Keratinocyte (primary cell): ENCODE measurements around the gene C2CD3. TPM values are rescaled to one million over a fixed set of nuclear protein-coding genes. Genes with fewer than 3 reads are reported as not detected.

Experiments used
- DNase-seq: peaks from one replicate; pipeline ENCODE4 v3.0.0-alpha.2; 2011; ENCODE audit warnings: low read depth, missing footprints, low spot score
- FAIRE-seq: peaks from 2 replicates; lab custom pipeline; 2011; peaks lifted over from hg19 to GRCh38; lab: Jason Lieb, UNC
- H2AFZ ChIP-seq: 2 replicates; pipeline ENCODE4 v1.6.0; 2012; ENCODE audit warnings: low read length, control low read depth, inconsistent platforms; ENCODE audit not compliant: control insufficient read depth
- H3K27ac ChIP-seq: 2 replicates; pipeline ENCODE4 v1.5.1; 2011; ENCODE audit warnings: low read length; ENCODE audit not compliant: control insufficient read depth, insufficient read depth
- H3K27me3 ChIP-seq: 3 replicates; pipeline ENCODE4 v1.6.0; 2011; ENCODE audit warnings: low read length; ENCODE audit not compliant: control insufficient read depth, insufficient read depth; ENCODE audit errors: extremely low read depth
- H3K36me3 ChIP-seq, 2 experiments: 2 replicates in 1 of 2; 3 replicates in 1 of 2; pipeline ENCODE4 v1.5.1; 2011; ENCODE audit warnings: low read length in 2 of 2, mild to moderate bottlenecking in 1 of 2; ENCODE audit not compliant: control insufficient read depth in 2 of 2, insufficient read depth in 2 of 2; ENCODE audit errors: extremely low read depth in 1 of 2
- H3K4me1 ChIP-seq: 3 replicates; pipeline ENCODE4 v1.5.1; 2011; ENCODE audit warnings: low read length; ENCODE audit not compliant: control insufficient read depth, insufficient read depth; ENCODE audit errors: extremely low read depth
- H3K4me2 ChIP-seq: 3 replicates; pipeline ENCODE4 v1.6.0; 2011; ENCODE audit warnings: low read depth, low read length; ENCODE audit not compliant: control insufficient read depth, insufficient read depth; ENCODE audit errors: extremely low read depth
- H3K4me3 ChIP-seq, 3 experiments: fragments of 200-600 bp in 1 of 3; sonication (generic) in 1 of 3; 2 replicates in 2 of 3; 3 replicates in 1 of 3; pipeline ENCODE4 v1.5.1; 2011 to 2016; ENCODE audit warnings: low read length in 3 of 3, mild to moderate bottlenecking in 3 of 3, control low read depth in 2 of 3, inconsistent platforms in 1 of 3, low read depth in 1 of 3, mixed read lengths in 1 of 3, mixed run types in 1 of 3, moderate library complexity in 1 of 3; ENCODE audit not compliant: control insufficient read depth in 2 of 3, insufficient read depth in 2 of 3; ENCODE audit errors: extremely low read depth in 1 of 3
- H3K79me2 ChIP-seq: 2 replicates; pipeline ENCODE4 v1.6.0; 2012; ENCODE audit warnings: low read length; ENCODE audit not compliant: control insufficient read depth, insufficient read depth
- H3K9ac ChIP-seq: 3 replicates; pipeline ENCODE4 v1.6.0; 2011; ENCODE audit warnings: low read length; ENCODE audit not compliant: control insufficient read depth, insufficient read depth; ENCODE audit errors: extremely low read depth
- H3K9me1 ChIP-seq: 3 replicates; pipeline ENCODE4 v1.6.0; 2011; ENCODE audit warnings: low read length; ENCODE audit not compliant: control insufficient read depth, insufficient read depth; ENCODE audit errors: extremely low read depth
- H3K9me3 ChIP-seq: 2 replicates; pipeline ENCODE4 v1.5.1; 2012; ENCODE audit warnings: low read depth, low read length; ENCODE audit not compliant: control insufficient read depth
- H4K20me1 ChIP-seq: 3 replicates; pipeline ENCODE4 v1.6.0; 2011; ENCODE audit warnings: low read length; ENCODE audit not compliant: control insufficient read depth, insufficient read depth; ENCODE audit errors: extremely low read depth
- EZH2 ChIP-seq: IDR thresholded peaks from one replicate; pipeline ENCODE4 v1.6.1; 2012; ENCODE audit warnings: inconsistent platforms, mild to moderate bottlenecking, low read length, moderate library complexity
- dilution Hi-C: fragments of 300-500 bp; cut with MboI; formaldehyde crosslinking; loops from one replicate; pipeline ENCODE4 v1.7.0; 2020; ENCODE audit warnings: low sequenced_read_pairs; ENCODE audit not compliant: extremely low pct_ligation_motif_present
- polyA plus RNA-seq, 5 experiments: library from polyadenylated mRNA; depleted of rRNA in 3 of 5; stranded (reverse) in 3 of 5; stranded (forward) in 1 of 5; unstranded in 1 of 5; fragments of >200 nt; gene quantifications; 1 replicate in 1 of 5; 2 replicates in 3 of 5; 3 replicates in 1 of 5; pipeline versions ENCODE4 v1.2.1 to v1.2.3, GENCODE V29; 2011 to 2012; ENCODE audit warnings: missing spikeins in 2 of 5, low read depth in 1 of 5, low replicate concordance in 1 of 5
- TF ChIP-seq, protein P1 (sequence below), 3 experiments: IDR thresholded peaks in 1 of 3; conservative IDR thresholded peaks in 1 of 3; optimal IDR thresholded peaks in 1 of 3; 2 replicates in 2 of 3; 3 replicates in 1 of 3; pipeline versions ENCODE3 to v1.5.1; 2011; ENCODE audit warnings: low read length in 3 of 3, mild to moderate bottlenecking in 3 of 3, moderate library complexity in 2 of 3, control low read depth in 1 of 3, inconsistent platforms in 1 of 3; ENCODE audit not compliant: insufficient read depth in 2 of 3; ENCODE audit errors: extremely low read depth in 1 of 3

C2CD3 gene
- polyA plus RNA-seq, 1 donor (not counting 4 experiments of a cell fraction or from before 2014, with no cell fraction given), result 9.8 TPM

DNA sequence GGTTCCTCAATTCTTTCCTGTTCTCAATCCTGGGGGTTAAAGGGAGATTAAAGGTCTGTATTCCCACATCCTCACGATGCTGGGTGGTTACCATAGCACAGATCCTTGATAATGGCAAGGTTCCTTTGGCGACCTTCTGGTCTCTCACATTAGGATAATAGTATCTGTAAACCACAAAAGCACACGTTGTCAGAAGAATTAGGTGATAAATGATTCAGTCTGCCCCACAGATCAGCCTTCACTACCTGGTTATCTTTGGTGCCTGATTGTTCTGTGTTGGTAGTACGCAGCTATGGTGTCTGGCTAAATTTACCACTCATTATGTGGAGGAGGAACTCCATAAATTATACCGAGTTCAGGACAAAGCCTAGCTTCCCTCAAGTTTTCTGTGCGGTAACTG is 78.4 kb downstream of the C2CD3 start:
- dilution Hi-C loops, result no loop called here
- Histone ChIP-seq H3K9ac (no peak overlapping the region), H3K27ac (no peak overlapping the region), H3K36me3 (peaks cover 10 to 16% of the 10 kb centered on the region in 2 experiments), H3K4me2 (no peak overlapping the region), H3K9me3 (no peaks in the 10 kb centered on the region), H4K20me1 (no peaks in the 10 kb centered on the region), H3K79me2 (no peaks in the 10 kb centered on the region), H3K27me3 (no peaks in the 10 kb centered on the region), H2AFZ (no peak overlapping the region), H3K9me1 (no peaks in the 10 kb centered on the region), H3K4me1 (no peaks in the 10 kb centered on the region), H3K4me3 (no peak overlapping the region)
- DNase-seq, result no peak
- no peak for TF ChIP-seq EZH2
- TF ChIP-seq, protein P1, sequence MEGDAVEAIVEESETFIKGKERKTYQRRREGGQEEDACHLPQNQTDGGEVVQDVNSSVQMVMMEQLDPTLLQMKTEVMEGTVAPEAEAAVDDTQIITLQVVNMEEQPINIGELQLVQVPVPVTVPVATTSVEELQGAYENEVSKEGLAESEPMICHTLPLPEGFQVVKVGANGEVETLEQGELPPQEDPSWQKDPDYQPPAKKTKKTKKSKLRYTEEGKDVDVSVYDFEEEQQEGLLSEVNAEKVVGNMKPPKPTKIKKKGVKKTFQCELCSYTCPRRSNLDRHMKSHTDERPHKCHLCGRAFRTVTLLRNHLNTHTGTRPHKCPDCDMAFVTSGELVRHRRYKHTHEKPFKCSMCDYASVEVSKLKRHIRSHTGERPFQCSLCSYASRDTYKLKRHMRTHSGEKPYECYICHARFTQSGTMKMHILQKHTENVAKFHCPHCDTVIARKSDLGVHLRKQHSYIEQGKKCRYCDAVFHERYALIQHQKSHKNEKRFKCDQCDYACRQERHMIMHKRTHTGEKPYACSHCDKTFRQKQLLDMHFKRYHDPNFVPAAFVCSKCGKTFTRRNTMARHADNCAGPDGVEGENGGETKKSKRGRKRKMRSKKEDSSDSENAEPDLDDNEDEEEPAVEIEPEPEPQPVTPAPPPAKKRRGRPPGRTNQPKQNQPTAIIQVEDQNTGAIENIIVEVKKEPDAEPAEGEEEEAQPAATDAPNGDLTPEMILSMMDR (optimal IDR thresholded peaks at IDR 0.05 in 1 of 3, IDR thresholded peaks at IDR 0.05 in 1 of 3, conservative IDR thresholded peaks at IDR 0.05 in 1 of 3; ENCODE audit: extremely low read depth in 1 of 3, insufficient read depth in 2 of 3, low read length in 3 of 3), result no peak
- FAIRE-seq, result no peak

DNA sequence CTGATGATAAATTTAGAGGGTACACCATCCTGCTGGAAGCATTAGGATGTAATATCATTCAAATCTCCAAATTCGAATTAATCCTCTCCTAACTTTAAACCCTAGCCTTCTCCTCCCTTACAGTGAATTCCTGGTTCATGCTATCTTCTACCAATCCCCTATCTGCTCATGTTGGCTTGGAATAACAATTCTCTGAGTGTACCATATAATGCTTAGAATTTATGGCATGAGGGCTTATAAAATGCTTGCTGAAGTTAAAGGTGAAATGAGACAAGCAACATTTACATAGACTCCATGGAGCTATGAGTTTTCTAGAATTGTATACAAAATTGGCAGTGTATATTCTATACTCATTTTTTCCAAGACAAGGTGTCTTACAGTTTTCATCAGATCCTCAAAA is 79.3 kb downstream of the C2CD3 start:
- H3K27ac ChIP-seq, result no peak overlapping the region
- no peaks in the 10 kb centered on the region for H3K27me3 ChIP-seq
- peaks cover 10 to 15% of the 10 kb centered on the region in 2 experiments for H3K36me3 ChIP-seq
- dilution Hi-C loops, result no loop called here
- H3K9me3 ChIP-seq, result no peaks in the 10 kb centered on the region
- no peaks in the 10 kb centered on the region for H4K20me1 ChIP-seq
- DNase-seq (no peak), FAIRE-seq (no peak)
- H3K4me1 ChIP-seq, result no peaks in the 10 kb centered on the region
- no peak overlapping the region for H3K4me2 ChIP-seq
- H3K9ac ChIP-seq, result no peak overlapping the region
- no peaks in the 10 kb centered on the region for H3K79me2 ChIP-seq
- H3K4me3 ChIP-seq, result no peak overlapping the region
- H3K9me1 ChIP-seq, result no peaks in the 10 kb centered on the region
- TF ChIP-seq EZH2, result no peak
- TF ChIP-seq, protein P1 (optimal IDR thresholded peaks at IDR 0.05 in 1 of 3, IDR thresholded peaks at IDR 0.05 in 1 of 3, conservative IDR thresholded peaks at IDR 0.05 in 1 of 3; ENCODE audit: extremely low read depth in 1 of 3, insufficient read depth in 2 of 3, low read length in 3 of 3), result no peak
- H2AFZ ChIP-seq, result no peak overlapping the region
